ENCODE measurements around the gene CIAO2A. TPM values are rescaled to one million over a fixed set of nuclear protein-coding genes. Genes with fewer than 3 reads are reported as not detected.
A peak's percentile ranks its signal among the peaks of the same experiment; 100 is the strongest.
"Not testable (repeated sequence)": the region's sequence is repeated elsewhere in the genome, so short reads cannot be mapped to it uniquely, and the experiment has no call there.

The CIAO2A gene
- total RNA-seq, 2 donors from 2014 or later: 47.2 to 133 TPM

GRCh38 chr15:64112073-64112772 is 18.6 kb upstream of the CIAO2A start:
- TF ChIP-seq POLR2A (IDR thresholded peaks at IDR 0.05) (no peak), POLR2AphosphoS5 (IDR thresholded peaks at IDR 0.05) (no peak)
- H3K27me3 ChIP-seq (replicated peaks; ENCODE audit: insufficient read depth): no peaks in the 10 kb centered on the region
- H3K4me3 ChIP-seq: no peak overlapping the region
- no peak for DNase-seq (ENCODE audit: low spot score)
- WGBS: 64% methylated on average over 4 of the region's 4 CpGs
- intact Hi-C loops (cut with DNase I): no loop called here
- peaks cover 0 to 6% of the 10 kb centered on the region in 2 donors for H3K36me3 ChIP-seq
- no peak overlapping the region for H3K27ac ChIP-seq
- no peaks in the 10 kb centered on the region for H3K4me1 ChIP-seq (replicated peaks)
- no peaks in the 10 kb centered on the region for H3K9me3 ChIP-seq

- 52% methylated on average over 3 of the region's 3 CpGs for WGBS
- Histone ChIP-seq H3K27me3 (replicated peaks; ENCODE audit: insufficient read depth) (no peaks in the 10 kb centered on the region), H3K4me3 (no peak overlapping the region), H3K36me3 (peaks cover 0 to 6% of the 10 kb centered on the region in 2 donors), H3K27ac (no peak overlapping the region), H3K4me1 (replicated peaks) (no peaks in the 10 kb centered on the region), H3K9me3 (no peaks in the 10 kb centered on the region)
- no peak for TF ChIP-seq CTCF (IDR thresholded peaks at IDR 0.05)
- no peak for TF ChIP-seq POLR2A (IDR thresholded peaks at IDR 0.05)
- TF ChIP-seq POLR2AphosphoS5 (IDR thresholded peaks at IDR 0.05): no peak
- intact Hi-C loops (cut with DNase I): no loop called here
- no peak for DNase-seq (ENCODE audit: low spot score)
These were observed 18.0 kb upstream of the CIAO2A start for GRCh38 chr15:64111679-64112050.

GRCh38 chr15:64110950-64111678 is 17.5 kb upstream of the CIAO2A start:
- no peaks in the 10 kb centered on the region for H3K4me1 ChIP-seq (replicated peaks)
- no peak overlapping the region for H3K27ac ChIP-seq
- no peak for TF ChIP-seq POLR2A (IDR thresholded peaks at IDR 0.05)
- no peak for TF ChIP-seq POLR2AphosphoS5 (IDR thresholded peaks at IDR 0.05)
- no peak for TF ChIP-seq CTCF (IDR thresholded peaks at IDR 0.05)
- no peaks in the 10 kb centered on the region for H3K9me3 ChIP-seq
- 84% methylated on average over 3 of the region's 3 CpGs for WGBS
- H3K36me3 ChIP-seq: peaks cover 0 to 6% of the 10 kb centered on the region in 2 donors
- H3K4me3 ChIP-seq: no peak overlapping the region
- intact Hi-C loops (cut with DNase I): no loop called here
- no peaks in the 10 kb centered on the region for H3K27me3 ChIP-seq (replicated peaks; ENCODE audit: insufficient read depth)
- no peak for DNase-seq (ENCODE audit: low spot score)

GRCh38 chr15:64110108-64110701 is 16.6 kb upstream of the CIAO2A start:
- H3K27ac ChIP-seq; H3K9me3 ChIP-seq; H3K4me3 ChIP-seq; intact Hi-C loops (cut with DNase I); H3K27me3 ChIP-seq (replicated peaks; ENCODE audit: insufficient read depth); DNase-seq (ENCODE audit: low spot score); H3K4me1 ChIP-seq (replicated peaks); H3K36me3 ChIP-seq: not testable (repeated sequence)
- WGBS: 92% methylated on average over 4 of the region's 4 CpGs

GRCh38 chr15:64107337-64107736 is 13.7 kb upstream of the CIAO2A start:
- no peak for TF ChIP-seq POLR2A (IDR thresholded peaks at IDR 0.05)
- Histone ChIP-seq H3K27ac (no peak overlapping the region), H3K4me1 (replicated peaks) (no peaks in the 10 kb centered on the region), H3K27me3 (replicated peaks; ENCODE audit: insufficient read depth) (no peaks in the 10 kb centered on the region), H3K36me3 (no peaks in the 10 kb centered on the region), H3K9me3 (no peaks in the 10 kb centered on the region), H3K4me3 (no peak overlapping the region)
- WGBS: 93% methylated on average over 1 of the region's 1 CpG
- DNase-seq (ENCODE audit: low spot score): no peak
- intact Hi-C loops (cut with DNase I): no loop called here

GRCh38 chr15:64105113-64105704 is 11.6 kb upstream of the CIAO2A start:
- Histone ChIP-seq H3K36me3 (no peaks in the 10 kb centered on the region), H3K27ac (no peak overlapping the region), H3K9me3 (no peaks in the 10 kb centered on the region), H3K27me3 (replicated peaks; ENCODE audit: insufficient read depth) (no peaks in the 10 kb centered on the region), H3K4me1 (replicated peaks) (peaks cover 3% of the 10 kb centered on the region), H3K4me3 (no peak overlapping the region)
- intact Hi-C loops (cut with DNase I): no loop called here
- 59% methylated on average over 9 of the region's 9 CpGs for WGBS
- DNase-seq (ENCODE audit: low spot score): peak; percentile 23
- TF ChIP-seq POLR2AphosphoS5 (IDR thresholded peaks at IDR 0.05) (peak; percentile 66), CTCF (IDR thresholded peaks at IDR 0.05) (no peak), POLR2A (IDR thresholded peaks at IDR 0.05) (no peak)
